ENCODE results near the gene KAT7. TPM values are rescaled to one million over a fixed set of nuclear protein-coding genes. Genes with fewer than 3 reads are reported as not detected.

KAT7 gene
- total and polyA plus RNA-seq, 2 of the 8 experiments (the other 6 are each of a cell fraction or from before 2014, with no cell fraction given): 90.9 to 139 TPM

GRCh38 chr17:49776551-49777300 is 11.8 kb upstream of the KAT7 start (continued):
- TF ChIP-seq USF2 (IDR thresholded peaks at IDR 0.05; ENCODE audit: low read length) (no peak), TBP (IDR thresholded peaks at IDR 0.05; ENCODE audit: low read depth, low read length) (no peak), KDM4A (IDR thresholded peaks at IDR 0.05; ENCODE audit: low read depth, low read length, severe bottlenecking) (no peak)

Measured in H1 (cell line).